Mammary epithelial cell (primary cell): ENCODE results near the gene KIF5C.

Experiments
- EZH2 ChIP-seq: IDR thresholded peaks from 2 replicates; pipeline ENCODE4 v1.6.1; 2012; ENCODE audit warnings: low read length, inconsistent platforms, borderline replicate concordance
- TF ChIP-seq, protein P1 (sequence below), 2 donors: IDR thresholded peaks in 1 of 2; conservative IDR thresholded peaks in 1 of 2; 2 replicates each; pipeline ENCODE4 v1.5.1; 2011 to 2012; ENCODE audit warnings: inconsistent platforms in 2 of 2, low read length in 2 of 2, mild to moderate bottlenecking in 2 of 2, control low read depth in 1 of 2, low read depth in 1 of 2; ENCODE audit not compliant: insufficient read depth in 1 of 2; ENCODE audit errors: extremely low read depth in 1 of 2

DNA sequence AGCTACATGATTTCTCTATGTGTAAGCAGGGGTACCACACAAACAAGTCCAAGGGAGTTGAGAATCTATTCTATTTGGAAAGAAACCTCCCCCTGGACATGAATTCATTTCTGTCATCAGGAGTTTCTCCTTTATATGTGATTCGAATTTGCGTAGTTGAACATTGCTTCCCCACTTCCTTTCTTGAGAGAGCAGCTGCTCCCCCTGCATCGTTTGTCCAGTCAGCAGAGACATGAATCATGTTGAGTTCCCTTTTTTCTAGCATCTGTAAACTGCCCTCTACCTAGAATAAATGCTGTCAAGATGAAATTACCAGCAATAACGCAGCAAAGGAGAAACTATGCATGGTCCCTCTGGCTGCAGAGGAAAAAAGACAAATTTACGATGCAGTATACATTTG lies 73.8 kb downstream of the KIF5C start:
- TF ChIP-seq, protein P1, sequence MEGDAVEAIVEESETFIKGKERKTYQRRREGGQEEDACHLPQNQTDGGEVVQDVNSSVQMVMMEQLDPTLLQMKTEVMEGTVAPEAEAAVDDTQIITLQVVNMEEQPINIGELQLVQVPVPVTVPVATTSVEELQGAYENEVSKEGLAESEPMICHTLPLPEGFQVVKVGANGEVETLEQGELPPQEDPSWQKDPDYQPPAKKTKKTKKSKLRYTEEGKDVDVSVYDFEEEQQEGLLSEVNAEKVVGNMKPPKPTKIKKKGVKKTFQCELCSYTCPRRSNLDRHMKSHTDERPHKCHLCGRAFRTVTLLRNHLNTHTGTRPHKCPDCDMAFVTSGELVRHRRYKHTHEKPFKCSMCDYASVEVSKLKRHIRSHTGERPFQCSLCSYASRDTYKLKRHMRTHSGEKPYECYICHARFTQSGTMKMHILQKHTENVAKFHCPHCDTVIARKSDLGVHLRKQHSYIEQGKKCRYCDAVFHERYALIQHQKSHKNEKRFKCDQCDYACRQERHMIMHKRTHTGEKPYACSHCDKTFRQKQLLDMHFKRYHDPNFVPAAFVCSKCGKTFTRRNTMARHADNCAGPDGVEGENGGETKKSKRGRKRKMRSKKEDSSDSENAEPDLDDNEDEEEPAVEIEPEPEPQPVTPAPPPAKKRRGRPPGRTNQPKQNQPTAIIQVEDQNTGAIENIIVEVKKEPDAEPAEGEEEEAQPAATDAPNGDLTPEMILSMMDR (conservative IDR thresholded peaks at IDR 0.05 in 1 of 2, IDR thresholded peaks at IDR 0.05 in 1 of 2; ENCODE audit: extremely low read depth in 1 of 2, insufficient read depth in 1 of 2, low read depth in 1 of 2, low read length in 2 of 2), result no peak
- TF ChIP-seq EZH2, result no peak
